Mammary epithelial cell (primary cell): ENCODE data around the gene TGM1.

Experiments
- CTCF ChIP-seq, 2 donors: IDR thresholded peaks in 1 of 2; conservative IDR thresholded peaks in 1 of 2; 2 replicates each; pipeline ENCODE4 v1.5.1; 2011 to 2012; ENCODE audit warnings: inconsistent platforms in 2 of 2, low read length in 2 of 2, mild to moderate bottlenecking in 2 of 2, control low read depth in 1 of 2, low read depth in 1 of 2; ENCODE audit not compliant: insufficient read depth in 1 of 2; ENCODE audit errors: extremely low read depth in 1 of 2
- EZH2 ChIP-seq: IDR thresholded peaks from 2 replicates; pipeline ENCODE4 v1.6.1; 2012; ENCODE audit warnings: low read length, inconsistent platforms, borderline replicate concordance

- TF ChIP-seq CTCF (conservative IDR thresholded peaks at IDR 0.05 in 1 of 2, IDR thresholded peaks at IDR 0.05 in 1 of 2; ENCODE audit: extremely low read depth in 1 of 2, insufficient read depth in 1 of 2, low read depth in 1 of 2, low read length in 2 of 2) (no peak), EZH2 (no peak)
These were observed 28.6 kb upstream of the TGM1 start for GRCh38 chr14:24291446-24292117.
